ENCODE results near the gene TPP2. TPM values are rescaled to one million over a fixed set of nuclear protein-coding genes. Genes with fewer than 3 reads are reported as not detected.

Gene TPP2
- total RNA-seq, 1 experiment from 2014 or later: 36.7 TPM

GRCh38 chr13:102628559-102628958, 31.8 kb downstream of the TPP2 start:
- Histone ChIP-seq H2AFZ (ENCODE audit: low read depth, low read length, poor library complexity, severe bottlenecking) (no peak overlapping the region), H3K27me3 (ENCODE audit: insufficient read depth, low read length) (no peaks in the 10 kb centered on the region), H3K36me3 (ENCODE audit: control insufficient read depth in 1 of 2, insufficient read depth in 2 of 2, low read length in 2 of 2) (peaks cover 30 to 43% of the 10 kb centered on the region in 2 experiments), H3K9ac (ENCODE audit: low read length) (no peak overlapping the region), H3K9me3 (ENCODE audit: control insufficient read depth in 1 of 2, insufficient read depth in 1 of 2, low read depth in 1 of 2, low read length in 2 of 2) (no peaks in the 10 kb centered on the region), H3K9me2 (ENCODE audit: insufficient read depth) (no peaks in the 10 kb centered on the region), H3K4me1 (ENCODE audit: control insufficient read depth in 1 of 2, insufficient read depth in 2 of 2, low read length in 2 of 2) (no peaks in the 10 kb centered on the region), H3K27ac (ENCODE audit: low read depth, low read length) (no peak overlapping the region), H3K79me2 (ENCODE audit: insufficient read depth, low read length) (peaks cover 7% of the 10 kb centered on the region), H4K20me1 (ENCODE audit: insufficient read depth) (no peaks in the 10 kb centered on the region), H3K4me2 (ENCODE audit: low read length) (no peak overlapping the region), H3K4me3 (replicated peaks in 1 of 2; ENCODE audit: low read depth in 1 of 2, low read length in 2 of 2) (no peak overlapping the region)
- DNase-seq (ENCODE audit: low read depth, low spot score) (no peak), ATAC-seq (no peak)
- ChIA-PET CTCF (no interaction called here), RAD21 (ENCODE audit: low non-redundant PET in 1 of 2, low total read pairs in 2 of 2, uncharacterized antibody in 2 of 2, unreplicated experiment in 2 of 2) (no interaction called here), POLR2A (no interaction called here)
- intact Hi-C loops (cut with micrococcal nuclease): no loop called here
- TF ChIP-seq ZFX (IDR thresholded peaks at IDR 0.05): no peak
- BruUV-seq (replicated peaks): no TSS peak

GRCh38 chr13:102631198-102631597, 34.4 kb downstream of the TPP2 start:
- ChIA-PET RAD21 (ENCODE audit: low non-redundant PET in 1 of 2, low total read pairs in 2 of 2, uncharacterized antibody in 2 of 2, unreplicated experiment in 2 of 2) (no interaction called here), CTCF (no interaction called here), POLR2A (no interaction called here)
- intact Hi-C loops (cut with micrococcal nuclease): no loop called here
- no peak for ATAC-seq
- no peaks in the 10 kb centered on the region for H3K4me1 ChIP-seq (ENCODE audit: control insufficient read depth in 1 of 2, insufficient read depth in 2 of 2, low read length in 2 of 2)
- no peaks in the 10 kb centered on the region for H3K27me3 ChIP-seq (ENCODE audit: insufficient read depth, low read length)
- H3K9ac ChIP-seq (ENCODE audit: low read length): no peak overlapping the region
- H3K79me2 ChIP-seq (ENCODE audit: insufficient read depth, low read length): peaks cover 4% of the 10 kb centered on the region
- no TSS peak for BruUV-seq (replicated peaks)
- no peak overlapping the region for H3K27ac ChIP-seq (ENCODE audit: low read depth, low read length)
- no peak overlapping the region for H2AFZ ChIP-seq (ENCODE audit: low read depth, low read length, poor library complexity, severe bottlenecking)
- no peaks in the 10 kb centered on the region for H3K9me2 ChIP-seq (ENCODE audit: insufficient read depth)
- TF ChIP-seq CEBPB (IDR thresholded peaks at IDR 0.05; ENCODE audit: low read depth): no peak
- no peak for TF ChIP-seq POLR2AphosphoS5 (IDR thresholded peaks at IDR 0.05; ENCODE audit: low read depth, low read length)
- TF ChIP-seq CBX3 (IDR thresholded peaks at IDR 0.05; ENCODE audit: low read depth): no peak
- TF ChIP-seq JUND (IDR thresholded peaks at IDR 0.05): no peak
- no peak for TF ChIP-seq ZNF274 (IDR thresholded peaks at IDR 0.05; ENCODE audit: low read depth, low read length)
- no peak for TF ChIP-seq FOSL1 (IDR thresholded peaks at IDR 0.05; ENCODE audit: low read depth)
- TF ChIP-seq YY1 (IDR thresholded peaks at IDR 0.05; ENCODE audit: extremely low read depth, insufficient replicate concordance, low read depth, low read length): no peak
- no peak for TF ChIP-seq SRF (IDR thresholded peaks at IDR 0.05; ENCODE audit: low read depth)
- TF ChIP-seq SP1 (IDR thresholded peaks at IDR 0.05; ENCODE audit: low read depth): no peak
- TF ChIP-seq EZH2 (IDR thresholded peaks at IDR 0.05): no peak
- no peak for TF ChIP-seq TCF7L2 (IDR thresholded peaks at IDR 0.05; ENCODE audit: borderline replicate concordance, extremely low read depth, insufficient read depth, insufficient read length)
- TF ChIP-seq EGR1 (IDR thresholded peaks at IDR 0.05; ENCODE audit: low read depth): no peak
- TF ChIP-seq EZH2phosphoT487 (IDR thresholded peaks at IDR 0.05; ENCODE audit: borderline replicate concordance): no peak
- TF ChIP-seq ZFX (IDR thresholded peaks at IDR 0.05): no peak
- no peak for TF ChIP-seq POLR2A (IDR thresholded peaks at IDR 0.05; ENCODE audit: borderline replicate concordance, extremely low read depth, insufficient read depth, insufficient read length)
- no peak for TF ChIP-seq REST (IDR thresholded peaks at IDR 0.05; ENCODE audit: low read depth)
- TF ChIP-seq MAX (IDR thresholded peaks at IDR 0.05): no peak
- no peak overlapping the region for H3K4me3 ChIP-seq (replicated peaks in 1 of 2; ENCODE audit: low read depth in 1 of 2, low read length in 2 of 2)
- DNase-seq (ENCODE audit: low read depth, low spot score): no peak
- no peaks in the 10 kb centered on the region for H3K9me3 ChIP-seq (ENCODE audit: control insufficient read depth in 1 of 2, insufficient read depth in 1 of 2, low read depth in 1 of 2, low read length in 2 of 2)
- H4K20me1 ChIP-seq (ENCODE audit: insufficient read depth): no peaks in the 10 kb centered on the region
- no peak overlapping the region for H3K4me2 ChIP-seq (ENCODE audit: low read length)
- peaks cover 37 to 41% of the 10 kb centered on the region in 2 experiments for H3K36me3 ChIP-seq (ENCODE audit: control insufficient read depth in 1 of 2, insufficient read depth in 2 of 2, low read length in 2 of 2)
